ENCODE data around the gene FMOD.

The FMOD gene

GRCh38 chr1:203311368-203312301 lies 39.3 kb downstream of the FMOD start:
- H3K36me3 ChIP-seq (ENCODE audit: insufficient read depth, low read length) = peaks cover 2% of the 10 kb centered on the region; the same call in 1 of the 2 replicates
- H3K9ac ChIP-seq (ENCODE audit: low read depth, low read length) = no peak overlapping the region
- peaks cover 17% of the 10 kb centered on the region; the same call in 1 of the 2 replicates for H3K4me1 ChIP-seq (ENCODE audit: insufficient read depth, low read length)
- H3K9me3 ChIP-seq (ENCODE audit: control insufficient read depth, insufficient read depth, low read length) = no peaks in the 10 kb centered on the region

DNA sequence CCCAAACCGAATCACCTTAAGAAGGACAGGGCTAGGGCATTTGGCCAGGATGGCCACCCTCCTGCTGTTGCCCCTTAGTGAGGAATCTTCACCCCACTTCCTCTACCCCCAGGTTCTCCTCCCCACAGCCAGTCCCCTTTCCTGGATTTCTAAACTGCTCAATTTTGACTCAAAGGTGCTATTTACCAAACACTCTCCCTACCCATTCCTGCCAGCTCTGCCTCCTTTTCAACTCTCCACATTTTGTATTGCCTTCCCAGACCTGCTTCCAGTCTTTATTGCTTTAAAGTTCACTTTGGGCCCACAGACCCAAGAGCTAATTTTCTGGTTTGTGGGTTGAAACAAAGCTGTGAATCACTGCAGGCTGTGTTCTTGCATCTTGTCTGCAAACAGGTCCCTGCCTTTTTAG lies 42.0 kb downstream of the FMOD start:
- no peaks in the 10 kb centered on the region for H3K9me3 ChIP-seq (ENCODE audit: control insufficient read depth, insufficient read depth, low read length)
- peaks cover 2% of the 10 kb centered on the region; the same call in 1 of the 2 replicates for H3K36me3 ChIP-seq (ENCODE audit: insufficient read depth, low read length)
- no peak overlapping the region for H3K9ac ChIP-seq (ENCODE audit: low read depth, low read length)
- H3K4me1 ChIP-seq (ENCODE audit: insufficient read depth, low read length) = peaks cover 17% of the 10 kb centered on the region

GRCh38 chr1:203308328-203308922 lies 42.5 kb downstream of the FMOD start:
- no peak overlapping the region for H3K9ac ChIP-seq (ENCODE audit: low read depth, low read length)
- H3K4me1 ChIP-seq (ENCODE audit: insufficient read depth, low read length) = peaks cover 17% of the 10 kb centered on the region
- H3K36me3 ChIP-seq (ENCODE audit: insufficient read depth, low read length) = peaks cover 2% of the 10 kb centered on the region; the same call in 1 of the 2 replicates
- no peaks in the 10 kb centered on the region for H3K9me3 ChIP-seq (ENCODE audit: control insufficient read depth, insufficient read depth, low read length)

GRCh38 chr1:203307641-203308126 lies 43.2 kb downstream of the FMOD start:
- H3K9ac ChIP-seq (ENCODE audit: low read depth, low read length) = peak overlapping the region; percentile 86; the same call in 1 of the 2 replicates
- peaks cover 17% of the 10 kb centered on the region for H3K4me1 ChIP-seq (ENCODE audit: insufficient read depth, low read length)
- H3K36me3 ChIP-seq (ENCODE audit: insufficient read depth, low read length) = peaks cover 2% of the 10 kb centered on the region; the same call in 1 of the 2 replicates
- H3K9me3 ChIP-seq (ENCODE audit: control insufficient read depth, insufficient read depth, low read length) = no peaks in the 10 kb centered on the region

DNA sequence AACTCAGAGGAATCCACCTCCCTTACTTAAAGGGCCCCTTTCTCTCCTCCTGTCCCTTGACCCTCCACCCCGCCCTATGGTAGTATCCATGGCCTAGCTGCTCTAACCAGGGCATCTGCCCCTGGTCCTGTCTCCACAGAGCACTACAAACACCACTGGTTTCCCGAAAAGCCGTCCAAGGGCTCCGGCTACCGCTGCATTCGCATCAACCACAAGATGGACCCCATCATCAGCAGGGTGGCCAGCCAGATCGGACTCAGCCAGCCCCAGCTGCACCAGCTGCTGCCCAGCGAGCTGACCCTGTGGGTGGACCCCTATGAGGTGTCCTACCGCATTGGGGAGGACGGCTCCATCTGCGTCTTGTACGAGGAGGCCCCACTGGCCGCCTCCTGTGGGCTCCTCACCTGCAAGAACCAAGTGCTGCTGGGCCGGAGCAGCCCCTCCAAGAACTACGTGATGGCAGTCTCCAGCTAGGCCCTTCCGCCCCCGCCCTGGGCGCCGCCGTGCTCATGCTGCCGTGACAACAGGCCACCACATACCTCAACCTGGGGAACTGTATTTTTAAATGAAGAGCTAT lies 43.9 kb downstream of the FMOD start:
- Histone ChIP-seq H3K9me3 (ENCODE audit: control insufficient read depth, insufficient read depth, low read length) (no peaks in the 10 kb centered on the region), H3K36me3 (ENCODE audit: insufficient read depth, low read length) (peaks cover 2% of the 10 kb centered on the region; the same call in 1 of the 2 replicates), H3K4me1 (ENCODE audit: insufficient read depth, low read length) (peaks cover 17% of the 10 kb centered on the region), H3K9ac (ENCODE audit: low read depth, low read length) (peak overlapping the region; percentile 86; the same call in 1 of the 2 replicates)

- H3K9me3 ChIP-seq (ENCODE audit: control insufficient read depth, insufficient read depth, low read length) = no peaks in the 10 kb centered on the region
- peak overlapping the region; percentile 86 for H3K9ac ChIP-seq (ENCODE audit: low read depth, low read length)
- H3K36me3 ChIP-seq (ENCODE audit: insufficient read depth, low read length) = peaks cover 2% of the 10 kb centered on the region; the same call in 1 of the 2 replicates
- H3K4me1 ChIP-seq (ENCODE audit: insufficient read depth, low read length) = peaks cover 17% of the 10 kb centered on the region
These were observed 44.6 kb downstream of the FMOD start for GRCh38 chr1:203306089-203306964.

DNA sequence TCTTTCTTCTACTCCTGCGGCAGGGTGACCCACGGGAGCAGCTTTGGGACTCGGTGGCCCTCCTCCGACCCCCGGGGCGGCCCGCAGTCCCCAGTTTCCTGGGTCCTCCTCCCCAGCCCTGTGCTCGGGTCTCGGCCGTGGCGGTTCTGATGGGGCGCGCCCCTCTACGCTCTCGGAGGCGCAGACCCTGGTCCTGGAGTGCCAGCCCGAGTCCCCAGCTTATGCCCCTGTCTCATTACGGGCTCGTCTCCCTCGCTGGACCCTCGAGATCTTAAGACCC lies 45.2 kb downstream of the FMOD start:
- H3K36me3 ChIP-seq (ENCODE audit: insufficient read depth, low read length) = peaks cover 2% of the 10 kb centered on the region; the same call in 1 of the 2 replicates
- no peaks in the 10 kb centered on the region for H3K9me3 ChIP-seq (ENCODE audit: control insufficient read depth, insufficient read depth, low read length)
- peak overlapping the region; percentile 86 for H3K9ac ChIP-seq (ENCODE audit: low read depth, low read length)
- H3K4me1 ChIP-seq (ENCODE audit: insufficient read depth, low read length) = peaks cover 17% of the 10 kb centered on the region

DNA sequence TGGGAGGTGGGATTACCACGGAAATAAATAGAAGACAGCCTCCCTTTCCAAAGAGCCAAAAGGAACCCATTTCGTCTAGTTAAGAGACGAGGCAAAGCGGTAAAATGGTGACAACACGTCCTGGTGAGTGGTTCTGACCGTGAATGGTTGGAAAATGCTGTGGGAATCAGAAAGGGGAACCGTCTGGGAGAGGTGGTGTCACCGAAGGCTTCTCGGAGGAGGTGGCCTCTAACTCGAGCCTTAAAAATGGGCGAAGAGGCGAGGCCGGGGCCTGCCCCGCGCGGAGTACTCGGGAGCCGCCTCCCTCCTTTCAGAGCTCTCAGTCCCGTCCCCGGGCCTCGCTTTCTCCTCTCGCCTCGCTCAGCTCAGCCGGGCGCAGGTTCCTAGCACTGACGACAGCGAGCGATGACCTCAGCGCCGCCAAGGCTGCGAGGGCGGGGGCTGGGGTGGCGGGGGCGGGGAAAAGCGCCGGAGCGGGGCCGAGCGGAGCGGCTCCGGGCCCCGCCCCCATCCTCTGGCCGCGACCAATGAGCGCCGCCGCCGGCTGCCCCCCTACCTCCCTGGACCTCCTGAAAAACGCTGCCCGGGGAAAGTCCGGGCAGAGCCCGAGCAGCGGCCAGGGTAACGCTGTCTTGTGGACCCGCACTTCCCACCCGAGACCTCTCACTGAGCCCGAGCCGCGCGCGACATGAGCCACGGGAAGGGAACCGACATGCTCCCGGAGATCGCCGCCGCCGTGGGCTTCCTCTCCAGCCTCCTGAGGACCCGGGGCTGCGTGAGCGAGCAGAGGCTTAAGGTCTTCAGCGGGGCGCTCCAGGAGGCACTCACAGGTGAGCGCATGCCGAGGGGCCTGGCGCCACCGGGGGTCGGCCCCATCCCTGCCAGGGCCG lies 45.8 kb downstream of the FMOD start, which contains the start of gene BTG2:
Gene BTG2 (plus strand): TSS at position 601 of the 890 bp plus-strand sequence. CDS start 88 bp downstream, at position 689.
- Histone ChIP-seq H3K9ac (ENCODE audit: low read depth, low read length) (peak within 1 kb of the TSS; percentile 86), H3K9me3 (ENCODE audit: control insufficient read depth, insufficient read depth, low read length) (no peaks in the 10 kb centered on the region), H3K36me3 (ENCODE audit: insufficient read depth, low read length) (peaks cover 2% of the 10 kb centered on the region; the same call in 1 of the 2 replicates), H3K4me1 (ENCODE audit: insufficient read depth, low read length) (peaks cover 17% of the 10 kb centered on the region)

- Histone ChIP-seq H3K36me3 (ENCODE audit: insufficient read depth, low read length) (peaks cover 2% of the 10 kb centered on the region; the same call in 1 of the 2 replicates), H3K9me3 (ENCODE audit: control insufficient read depth, insufficient read depth, low read length) (no peaks in the 10 kb centered on the region), H3K4me1 (ENCODE audit: insufficient read depth, low read length) (peaks cover 17% of the 10 kb centered on the region), H3K9ac (ENCODE audit: low read depth, low read length) (peak overlapping the region; percentile 31; the same call in 1 of the 2 replicates)
These were observed 46.5 kb downstream of the FMOD start for GRCh38 chr1:203304391-203304918.

DNA sequence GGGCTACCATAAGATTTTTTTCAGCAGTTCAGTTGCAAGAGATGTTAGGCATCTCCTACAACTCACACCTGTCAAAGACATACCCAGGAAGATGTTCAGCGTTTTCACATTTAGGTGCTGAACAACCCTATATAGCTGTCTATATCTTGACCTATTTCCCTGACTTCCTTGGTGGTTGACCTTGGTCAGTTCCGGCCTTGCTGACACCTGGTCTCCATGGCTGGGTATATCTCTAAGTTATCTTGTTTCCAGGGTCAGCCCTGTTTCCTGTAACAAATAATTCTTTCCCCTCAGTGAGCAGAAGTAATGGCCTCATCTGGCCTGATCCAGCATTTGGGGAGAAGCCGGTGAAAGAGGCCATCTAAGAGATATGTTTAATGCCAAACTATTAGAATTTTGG lies 48.0 kb downstream of the FMOD start:
- H3K36me3 ChIP-seq (ENCODE audit: insufficient read depth, low read length) = peaks cover 2% of the 10 kb centered on the region; the same call in 1 of the 2 replicates
- no peak overlapping the region for H3K9ac ChIP-seq (ENCODE audit: low read depth, low read length)
- H3K9me3 ChIP-seq (ENCODE audit: control insufficient read depth, insufficient read depth, low read length) = no peaks in the 10 kb centered on the region
- peaks cover 9% of the 10 kb centered on the region for H3K4me1 ChIP-seq (ENCODE audit: insufficient read depth, low read length)

DNA sequence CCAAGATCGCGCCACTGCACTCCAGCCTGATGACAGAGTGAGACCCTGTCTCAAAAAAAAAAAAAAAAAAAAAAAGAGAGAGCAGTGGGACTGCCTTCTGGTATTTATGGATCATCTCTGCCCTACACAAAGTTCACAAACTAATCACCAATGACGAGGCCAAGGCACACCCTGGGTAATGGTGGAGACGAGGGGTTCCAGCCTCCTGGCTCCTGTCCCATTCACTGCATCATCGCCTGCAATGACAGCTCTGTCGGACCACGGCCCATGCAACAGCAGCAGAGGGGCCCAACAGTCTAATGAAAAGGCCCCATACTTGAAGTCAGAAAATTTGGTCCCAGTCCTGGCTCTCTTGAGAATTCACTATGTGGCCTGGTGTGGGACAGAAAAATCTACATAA lies 48.5 kb downstream of the FMOD start:
- H3K9ac ChIP-seq (ENCODE audit: low read depth, low read length) = no peak overlapping the region
- peaks cover 2% of the 10 kb centered on the region; the same call in 1 of the 2 replicates for H3K36me3 ChIP-seq (ENCODE audit: insufficient read depth, low read length)
- peaks cover 5% of the 10 kb centered on the region for H3K4me1 ChIP-seq (ENCODE audit: insufficient read depth, low read length)
- no peaks in the 10 kb centered on the region for H3K9me3 ChIP-seq (ENCODE audit: control insufficient read depth, insufficient read depth, low read length)

DNA sequence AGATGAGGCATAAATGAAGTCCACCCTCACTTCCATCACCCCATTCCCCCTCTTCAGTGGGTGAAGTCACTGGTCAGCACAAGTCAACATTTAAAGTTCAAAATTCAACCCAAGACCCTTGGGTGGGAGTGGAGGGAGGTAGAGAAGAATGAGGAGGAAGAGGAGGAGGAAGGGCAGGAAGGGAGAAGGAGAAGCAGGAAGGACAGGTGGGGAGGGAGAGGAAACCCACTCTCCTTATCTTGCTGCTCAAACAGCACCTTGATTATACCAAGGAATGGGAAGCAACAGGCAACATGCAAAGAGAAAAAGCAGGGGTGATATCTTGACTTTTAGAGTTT lies 49.6 kb downstream of the FMOD start:
- no peaks in the 10 kb centered on the region for H3K36me3 ChIP-seq (ENCODE audit: insufficient read depth, low read length)
- no peak overlapping the region for H3K9ac ChIP-seq (ENCODE audit: low read depth, low read length)
- no peaks in the 10 kb centered on the region for H3K9me3 ChIP-seq (ENCODE audit: control insufficient read depth, insufficient read depth, low read length)
- no peaks in the 10 kb centered on the region; the same call in none of the 2 replicates for H3K4me1 ChIP-seq (ENCODE audit: insufficient read depth, low read length)

Data from ES-I3 (cell line).